OCI-LY7 (cell line): ENCODE measurements around the gene PPP1R14C. TPM values are rescaled to one million over a fixed set of nuclear protein-coding genes. Genes with fewer than 3 reads are reported as not detected.

ENCODE experiments used
- BruUV-seq: library from RNA; stranded (reverse); fragments of 400-500 nt; replicated peaks from 2 replicates; lab custom pipeline; 2021; lab: Mats Ljungman, UMichigan
- CTCF ChIA-PET: fragments of 300-600 bp; sonication (Branson Sonifier 250); formaldehyde crosslinking; loops from one replicate; lab custom pipeline; 2022; ENCODE audit warnings: antibody characterized with exemption; ENCODE audit not compliant: unreplicated experiment; lab: Charles Lee
- POLR2A ChIA-PET: fragments of 300-600 bp; sonication (Branson Sonifier 250); formaldehyde crosslinking; loops from one replicate; lab custom pipeline; 2022; ENCODE audit warnings: antibody characterized with exemption; lab: Charles Lee
- DNase-seq: peaks from one replicate; pipeline ENCODE4 v3.0.0-alpha.2; 2015; ENCODE audit warnings: low spot score
- H2AFZ ChIP-seq: fragments of 200-600 bp; sonication (generic), shearing (Covaris generic); 2 replicates; pipeline ENCODE4 v1.6.1; 2014; ENCODE audit warnings: mild to moderate bottlenecking, antibody characterized with exemption, low read length, moderate library complexity
- H3K27ac ChIP-seq: fragments of 200-600 bp; sonication (generic); 2 replicates; pipeline ENCODE4 v1.5.1; 2014; ENCODE audit warnings: mixed run types, low read depth, mild to moderate bottlenecking, moderate library complexity, low read length, inconsistent platforms; ENCODE audit not compliant: poor library complexity, severe bottlenecking
- H3K36me3 ChIP-seq: fragments of 200-600 bp; sonication (generic); 2 replicates; pipeline ENCODE4 v1.6.1; 2014; ENCODE audit warnings: mild to moderate bottlenecking, antibody characterized with exemption, low read length, moderate library complexity, mixed read lengths; ENCODE audit not compliant: insufficient read depth
- H3K4me1 ChIP-seq: fragments of 200-600 bp; sonication (generic); 2 replicates; pipeline ENCODE4 v1.5.1; 2014; ENCODE audit warnings: mild to moderate bottlenecking, low read length; ENCODE audit not compliant: insufficient read depth, poor library complexity, severe bottlenecking
- H3K4me2 ChIP-seq: fragments of 200-600 bp; sonication (generic); 2 replicates; pipeline ENCODE4 v1.6.1; 2014; ENCODE audit warnings: mild to moderate bottlenecking, low read length
- H3K4me3 ChIP-seq: fragments of 200-600 bp; sonication (generic); 2 replicates; pipeline ENCODE4 v1.5.1; 2014; ENCODE audit warnings: mild to moderate bottlenecking, low read depth, low read length; ENCODE audit not compliant: poor library complexity, severe bottlenecking
- H3K79me2 ChIP-seq: fragments of 200-600 bp; sonication (generic); 2 replicates; pipeline ENCODE4 v1.6.1; 2016; ENCODE audit warnings: low read depth, mild to moderate bottlenecking, low read length, moderate library complexity, mixed read lengths; ENCODE audit not compliant: insufficient read depth
- H3K9me2 ChIP-seq: fragments of 200-600 bp; sonication (generic); 2 replicates; pipeline ENCODE4 v1.6.1; 2016; ENCODE audit warnings: mild to moderate bottlenecking, low read length, mixed read lengths; ENCODE audit not compliant: insufficient read depth
- H3K9me3 ChIP-seq: fragments of 200-600 bp; sonication (generic); 2 replicates; pipeline ENCODE4 v1.6.1; 2014; ENCODE audit warnings: mild to moderate bottlenecking, mixed run types, low read length, mixed read lengths
- H4K20me1 ChIP-seq: fragments of 200-600 bp; sonication (generic); 2 replicates; pipeline ENCODE4 v1.6.1; 2014; ENCODE audit warnings: mild to moderate bottlenecking, antibody characterized with exemption, low read length, moderate library complexity, mixed read lengths; ENCODE audit not compliant: insufficient read depth
- CTCF ChIP-seq: fragments of 200-600 bp; sonication (generic); conservative IDR thresholded peaks from 2 replicates; pipeline ENCODE4 v1.5.1; 2014; ENCODE audit warnings: mild to moderate bottlenecking, antibody characterized with exemption, low read length, moderate library complexity, mixed read lengths
- EZH2phosphoT487 ChIP-seq: fragments of 200-600 bp; sonication (generic); IDR thresholded peaks from 2 replicates; pipeline ENCODE4 v1.6.1; 2018; ENCODE audit warnings: low read depth, borderline replicate concordance, mild to moderate bottlenecking, mixed run types, antibody characterized with exemption, low read length, moderate library complexity, mixed read lengths
- intact Hi-C: fragments of 100-400 bp; cut with micrococcal nuclease; formaldehyde crosslinking; loops from one replicate; pipeline ENCODE4 v1.10.0; 2022; ENCODE audit not compliant: unreplicated experiment
- total RNA-seq, 2 experiments: library from RNA; depleted of rRNA in 1 of 2; stranded (reverse); fragments of >200 nt in 1 of 2; shearing (Covaris generic) in 1 of 2; gene quantifications; 2 replicates each; pipeline ENCODE4 v1.2.3, GENCODE V29; 2014 to 2022

The PPP1R14C gene
- total RNA-seq, 2 experiments from 2014 or later = 1.8 TPM; not detected in 1

GRCh38 chr6:150209415-150209814, 66.6 kb downstream of the PPP1R14C start:
- Histone ChIP-seq H2AFZ (no peak overlapping the region), H3K27ac (no peak overlapping the region), H4K20me1 (no peaks in the 10 kb centered on the region), H3K4me1 (peaks cover 17% of the 10 kb centered on the region), H3K9me2 (no peaks in the 10 kb centered on the region), H3K9me3 (no peaks in the 10 kb centered on the region), H3K4me3 (no peak overlapping the region), H3K4me2 (no peak overlapping the region), H3K36me3 (no peaks in the 10 kb centered on the region), H3K79me2 (no peaks in the 10 kb centered on the region)
- ChIA-PET POLR2A (interaction anchor here (0.5 to 0.7 kb wide), 2 partner anchors 12 to 26 kb away, joined by 3 read pairs; no protein-coding TSS in a partner anchor), CTCF (no interaction called here)
- DNase-seq = no peak
- intact Hi-C loops = no loop called here
- no TSS peak for BruUV-seq
- no peak for TF ChIP-seq CTCF
- TF ChIP-seq EZH2phosphoT487 = no peak

GRCh38 chr6:150211700-150212511, 69.1 kb downstream of the PPP1R14C start:
- H3K36me3 ChIP-seq = no peaks in the 10 kb centered on the region
- no peak overlapping the region for H2AFZ ChIP-seq
- intact Hi-C loops = no loop called here
- ChIA-PET CTCF (no interaction called here), POLR2A (interaction anchor here (0.9 to 1.5 kb wide), 2 partner anchors 16 to 21 kb away, joined by 3 to 4 read pairs; no protein-coding TSS in a partner anchor)
- no peaks in the 10 kb centered on the region for H4K20me1 ChIP-seq
- H3K27ac ChIP-seq = no peak overlapping the region
- no peak for DNase-seq
- H3K9me3 ChIP-seq = no peaks in the 10 kb centered on the region
- 0 out of 2 replicates have a peak overlapping the region, but pooled peaks have one; percentile 55 for H3K4me2 ChIP-seq
- H3K79me2 ChIP-seq = no peaks in the 10 kb centered on the region
- H3K4me3 ChIP-seq = no peak overlapping the region
- no TSS peak for BruUV-seq
- no peaks in the 10 kb centered on the region for H3K9me2 ChIP-seq
- no peak for TF ChIP-seq CTCF
- no peak for TF ChIP-seq EZH2phosphoT487
- peaks cover 17% of the 10 kb centered on the region for H3K4me1 ChIP-seq
